ENCODE data around the gene PDXK.

DNA sequence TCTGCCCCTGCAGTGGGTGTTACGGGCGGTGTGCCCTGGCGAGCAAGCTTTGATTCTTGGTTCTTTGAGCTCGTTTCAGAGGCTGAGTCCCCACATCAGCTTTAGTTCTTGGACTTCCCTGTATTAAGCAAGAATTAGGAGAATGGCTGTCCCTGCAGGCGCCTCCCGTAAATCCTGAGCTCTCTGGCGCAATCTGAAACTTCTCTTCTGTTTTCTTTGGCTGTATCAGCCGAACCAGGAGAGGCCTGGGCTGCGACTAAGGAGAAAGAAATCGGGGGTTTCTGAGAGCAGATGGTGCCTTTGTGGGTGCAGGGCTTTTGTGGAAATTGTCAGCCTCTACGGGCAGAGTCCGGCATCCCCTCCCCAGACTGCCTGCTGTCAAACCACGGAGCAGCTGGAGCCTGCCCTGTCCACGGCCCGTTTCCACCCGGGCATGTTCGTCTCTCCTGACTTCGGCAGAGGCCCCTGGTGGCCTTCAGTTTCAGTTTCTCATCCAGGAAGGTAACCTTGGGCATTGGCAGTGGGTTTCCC, 39.2 kb downstream of the PDXK start:
- TF ChIP-seq, protein P1, sequence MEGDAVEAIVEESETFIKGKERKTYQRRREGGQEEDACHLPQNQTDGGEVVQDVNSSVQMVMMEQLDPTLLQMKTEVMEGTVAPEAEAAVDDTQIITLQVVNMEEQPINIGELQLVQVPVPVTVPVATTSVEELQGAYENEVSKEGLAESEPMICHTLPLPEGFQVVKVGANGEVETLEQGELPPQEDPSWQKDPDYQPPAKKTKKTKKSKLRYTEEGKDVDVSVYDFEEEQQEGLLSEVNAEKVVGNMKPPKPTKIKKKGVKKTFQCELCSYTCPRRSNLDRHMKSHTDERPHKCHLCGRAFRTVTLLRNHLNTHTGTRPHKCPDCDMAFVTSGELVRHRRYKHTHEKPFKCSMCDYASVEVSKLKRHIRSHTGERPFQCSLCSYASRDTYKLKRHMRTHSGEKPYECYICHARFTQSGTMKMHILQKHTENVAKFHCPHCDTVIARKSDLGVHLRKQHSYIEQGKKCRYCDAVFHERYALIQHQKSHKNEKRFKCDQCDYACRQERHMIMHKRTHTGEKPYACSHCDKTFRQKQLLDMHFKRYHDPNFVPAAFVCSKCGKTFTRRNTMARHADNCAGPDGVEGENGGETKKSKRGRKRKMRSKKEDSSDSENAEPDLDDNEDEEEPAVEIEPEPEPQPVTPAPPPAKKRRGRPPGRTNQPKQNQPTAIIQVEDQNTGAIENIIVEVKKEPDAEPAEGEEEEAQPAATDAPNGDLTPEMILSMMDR (conservative IDR thresholded peaks at IDR 0.05; ENCODE audit: low read depth, low read length), result no peak
- TF ChIP-seq EZH2 (IDR thresholded peaks at IDR 0.05; ENCODE audit: borderline replicate concordance, low read depth, low read length, poor library complexity, severe bottlenecking), result no peak

All from A673 (cell line).